ENCODE data around the gene CACNA1C.

The CACNA1C gene

DNA sequence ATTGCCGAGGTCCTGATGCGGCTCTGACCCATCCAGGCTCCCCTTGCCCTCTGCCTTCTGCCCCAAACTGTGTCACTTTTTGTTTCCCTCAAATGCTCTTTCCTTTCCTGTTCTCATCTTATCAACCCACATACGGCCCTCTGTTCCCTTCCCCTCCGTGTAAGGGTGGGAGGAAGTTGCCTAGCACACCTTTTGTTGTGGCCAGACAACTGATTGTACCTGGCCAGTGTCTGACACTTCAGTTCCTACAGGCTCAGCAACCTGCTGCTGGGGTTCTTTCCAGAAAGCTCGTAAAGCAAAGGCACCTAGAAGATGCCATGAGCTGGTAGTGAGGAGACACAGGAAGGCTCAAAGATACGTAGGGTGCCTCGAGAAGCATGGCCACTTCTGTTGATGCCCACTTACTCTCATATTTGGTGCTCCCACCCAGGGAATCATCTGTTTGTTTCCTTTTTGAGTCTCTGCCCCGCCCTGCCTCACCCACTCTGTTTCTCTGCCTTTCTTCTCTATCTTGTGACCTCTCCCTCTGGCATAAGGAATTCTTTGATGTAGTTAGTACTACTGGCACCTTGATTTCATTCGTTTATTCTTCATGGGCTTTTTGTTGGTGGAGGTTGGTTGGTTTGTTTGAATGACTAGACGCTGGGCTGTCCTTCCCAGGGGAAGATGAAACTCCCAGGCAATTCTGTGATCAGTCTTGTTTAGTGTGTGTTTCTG lies 589.5 kb downstream of the CACNA1C start:
- no peak for DNase-seq

DNA sequence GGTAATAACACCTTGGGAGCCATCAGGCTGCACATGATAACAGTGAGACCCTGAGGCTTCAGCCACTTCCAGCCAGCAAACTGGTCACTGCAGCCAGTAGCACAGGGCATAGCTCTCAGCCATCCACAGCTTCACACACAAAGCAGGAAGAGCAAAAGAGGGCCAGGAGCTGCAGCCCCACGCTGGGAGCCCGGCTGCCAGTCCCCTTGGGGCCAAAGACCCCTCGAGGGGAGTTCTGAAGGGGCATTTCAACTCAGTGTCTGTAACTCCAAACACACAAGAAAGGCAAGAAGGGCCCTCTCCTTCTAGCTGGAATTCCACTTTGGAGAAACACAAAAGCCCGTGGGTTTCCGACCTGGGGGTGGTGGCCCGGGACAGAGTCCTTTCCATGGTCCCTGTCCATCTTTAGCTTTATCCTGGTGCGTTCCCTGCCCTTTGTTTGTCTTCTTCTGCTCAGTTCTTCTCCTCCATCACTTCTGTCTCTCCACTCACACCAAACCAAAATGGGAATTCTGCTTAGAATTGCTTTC lies 590.2 kb downstream of the CACNA1C start:
- DNase-seq = no peak

DNA sequence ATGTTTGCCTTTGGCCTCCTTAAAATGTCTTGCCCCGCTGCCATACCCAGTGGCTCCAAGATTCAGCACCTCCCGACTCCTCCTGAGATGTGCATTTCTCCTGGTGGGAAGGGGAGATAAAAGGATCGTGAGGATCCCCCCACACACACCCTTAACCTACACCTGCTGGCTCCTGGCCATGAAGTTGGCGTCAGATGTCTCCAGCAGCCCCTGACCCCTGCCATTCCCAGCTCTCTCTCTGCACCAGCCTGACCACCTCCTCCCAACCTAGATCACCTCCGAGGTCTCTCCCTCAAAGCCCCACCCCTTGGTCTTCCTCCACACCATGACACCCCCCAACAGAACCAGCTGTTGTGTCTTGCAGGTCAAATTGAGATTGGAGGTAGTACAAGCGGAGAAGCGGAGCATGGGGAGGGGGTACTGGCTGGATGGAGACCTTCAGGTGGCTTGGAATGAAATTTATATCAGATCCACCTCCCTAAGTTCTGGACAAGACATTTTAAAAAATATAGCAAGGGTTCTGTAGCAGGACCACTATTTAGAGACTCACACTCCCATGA lies 590.9 kb downstream of the CACNA1C start:
- no peak for DNase-seq

DNA sequence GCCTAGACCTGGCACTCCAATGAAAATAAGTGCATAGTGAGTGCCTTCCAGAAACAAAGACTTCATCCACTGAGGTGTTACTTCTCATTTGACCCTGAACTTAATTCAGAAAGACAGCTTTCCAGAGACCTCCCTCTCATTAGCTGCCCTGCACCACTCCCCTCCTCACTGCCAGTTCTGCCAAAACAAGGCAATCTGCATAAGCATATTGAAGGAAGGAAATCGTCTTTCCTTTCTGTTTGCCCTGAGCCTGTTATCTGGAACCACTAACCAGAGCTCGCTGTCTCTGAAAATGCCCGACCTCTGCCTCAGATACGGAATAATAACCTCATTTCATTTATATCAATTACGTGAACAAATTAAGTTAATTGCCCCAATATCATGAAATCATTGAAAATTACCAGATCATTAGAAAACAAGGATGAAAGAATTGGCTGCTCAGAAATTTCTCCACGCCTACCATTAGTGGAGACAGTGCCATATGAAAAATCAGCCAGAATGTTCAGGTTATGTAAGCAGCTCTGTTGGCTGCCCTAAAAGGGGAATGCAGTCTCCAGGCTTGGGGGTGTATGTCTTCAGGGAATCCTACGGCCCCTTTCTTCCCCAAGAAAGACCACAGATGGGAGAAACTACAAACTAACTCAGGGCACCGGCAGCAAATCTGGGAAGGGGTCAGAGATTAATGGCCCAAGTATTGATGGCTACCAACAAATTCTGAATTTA lies 592.1 kb downstream of the CACNA1C start:
- no peak for DNase-seq

DNA sequence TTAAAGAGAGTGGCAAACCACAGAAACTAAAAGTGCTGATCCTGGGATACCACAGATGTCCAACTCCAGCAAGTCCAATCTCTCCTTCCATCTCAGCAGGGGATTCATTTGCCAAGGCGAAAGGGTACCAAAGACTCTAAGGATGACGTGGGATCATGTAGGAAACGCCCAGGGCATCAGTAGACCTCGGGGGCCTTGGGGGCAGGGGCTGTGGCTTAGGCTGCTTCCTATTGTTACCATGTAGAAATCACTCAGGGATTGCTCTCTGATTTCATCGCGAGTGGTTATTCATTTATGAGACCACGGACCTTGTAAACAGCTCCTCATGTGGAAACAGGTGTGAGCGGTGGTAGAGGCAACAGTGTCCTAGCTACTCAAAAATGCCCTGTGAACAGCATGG lies 592.7 kb downstream of the CACNA1C start:
- no peak for DNase-seq

DNA sequence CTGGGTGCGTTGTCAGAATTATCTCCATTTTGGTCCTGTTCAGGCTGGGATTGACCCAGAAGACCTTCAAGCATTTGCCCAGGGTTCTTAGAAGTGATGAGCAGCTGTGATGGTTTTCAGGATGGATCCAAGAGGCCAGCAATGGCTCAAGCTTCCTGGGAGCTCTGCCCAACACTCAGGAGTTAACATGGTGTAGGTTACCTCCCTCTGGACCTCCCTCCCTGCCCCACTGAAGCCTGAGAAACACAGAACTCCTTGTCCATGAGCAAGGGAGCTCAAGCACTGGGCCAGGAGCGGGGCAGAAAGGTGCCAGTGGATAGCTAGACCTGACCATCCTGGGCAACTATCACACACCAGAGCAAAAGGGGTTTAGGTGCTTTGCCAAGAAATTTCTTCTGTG lies 593.6 kb downstream of the CACNA1C start:
- DNase-seq = no peak

DNA sequence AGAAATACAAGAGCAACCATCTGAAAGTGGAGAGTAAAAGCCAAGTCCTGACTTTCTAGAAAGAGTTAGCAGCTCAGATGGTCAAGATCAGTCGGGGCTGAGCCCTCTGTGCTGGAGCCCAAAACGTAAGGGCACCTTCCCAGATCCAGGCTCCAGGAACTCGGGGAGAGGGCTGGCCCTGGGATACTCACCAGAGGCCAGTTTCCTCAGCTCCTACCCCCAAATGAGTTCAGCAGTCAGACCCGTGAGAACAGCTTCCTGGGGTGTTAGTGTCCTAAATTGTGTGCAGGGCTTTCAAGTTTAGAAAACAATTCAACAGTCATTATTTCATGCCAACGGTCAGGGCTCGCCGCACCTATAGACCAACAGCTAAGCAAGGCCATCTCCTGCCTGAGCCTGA lies 594.4 kb downstream of the CACNA1C start:
- no peak for DNase-seq

DNA sequence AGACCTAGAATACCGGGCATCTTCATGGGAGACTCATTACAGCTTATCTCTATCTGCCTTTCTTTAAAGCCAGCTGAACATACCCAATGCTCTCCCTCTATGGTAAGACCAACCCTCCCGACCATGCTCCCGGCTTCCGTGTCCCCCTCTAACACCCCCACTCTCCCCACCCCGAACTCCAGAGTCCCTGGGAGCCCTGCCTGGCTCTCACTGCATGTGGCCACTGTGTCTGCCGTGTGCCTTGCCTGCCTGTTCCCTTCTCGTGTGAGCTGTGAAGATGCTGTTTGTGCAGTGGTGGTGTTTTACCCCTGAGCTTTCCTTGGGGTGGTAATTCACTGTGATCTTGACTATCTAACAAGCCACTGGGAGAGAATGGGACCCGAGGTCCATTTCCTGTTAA lies 595.6 kb downstream of the CACNA1C start:
- DNase-seq = no peak

DNA sequence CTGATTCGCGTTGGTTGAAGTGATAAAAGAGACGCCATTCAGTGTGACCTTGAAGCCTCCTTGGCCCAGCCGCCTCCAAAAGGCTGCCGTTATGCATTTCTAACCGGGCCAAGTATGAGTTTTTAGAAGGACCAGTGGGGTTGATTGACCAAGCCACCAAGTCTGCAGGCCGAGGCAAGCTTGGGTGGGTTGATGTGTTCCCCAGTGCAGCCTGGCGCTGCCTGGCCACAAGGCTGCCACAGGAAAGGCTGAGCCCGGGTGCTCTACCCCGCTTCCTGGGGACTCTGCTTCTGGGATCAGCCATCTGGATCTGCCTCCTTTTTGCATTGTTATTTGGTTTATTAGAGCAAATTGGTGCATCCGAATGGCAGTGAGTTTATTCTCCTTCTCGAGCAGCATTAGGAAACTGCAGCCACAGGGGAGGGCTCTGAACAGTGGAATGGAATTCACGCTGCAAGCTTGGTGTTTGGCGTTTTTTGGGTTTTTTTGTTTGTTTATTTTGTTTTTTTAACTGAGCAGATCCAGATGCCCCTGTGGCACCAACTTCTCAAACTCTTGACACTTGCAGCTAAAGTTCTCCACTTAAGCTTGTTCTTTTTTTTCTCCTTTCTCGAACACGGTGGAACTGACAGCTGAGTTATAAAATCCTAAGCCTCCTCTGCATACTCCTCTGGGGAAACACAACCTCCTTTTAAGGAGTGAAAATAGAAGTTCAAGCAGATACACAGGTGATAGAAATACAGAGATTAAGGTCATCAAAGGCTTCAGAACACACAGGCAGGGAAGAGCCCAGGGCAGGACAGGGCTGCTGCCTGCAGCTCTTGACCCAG lies 596.6 kb downstream of the CACNA1C start:
- no peak for DNase-seq

DNA sequence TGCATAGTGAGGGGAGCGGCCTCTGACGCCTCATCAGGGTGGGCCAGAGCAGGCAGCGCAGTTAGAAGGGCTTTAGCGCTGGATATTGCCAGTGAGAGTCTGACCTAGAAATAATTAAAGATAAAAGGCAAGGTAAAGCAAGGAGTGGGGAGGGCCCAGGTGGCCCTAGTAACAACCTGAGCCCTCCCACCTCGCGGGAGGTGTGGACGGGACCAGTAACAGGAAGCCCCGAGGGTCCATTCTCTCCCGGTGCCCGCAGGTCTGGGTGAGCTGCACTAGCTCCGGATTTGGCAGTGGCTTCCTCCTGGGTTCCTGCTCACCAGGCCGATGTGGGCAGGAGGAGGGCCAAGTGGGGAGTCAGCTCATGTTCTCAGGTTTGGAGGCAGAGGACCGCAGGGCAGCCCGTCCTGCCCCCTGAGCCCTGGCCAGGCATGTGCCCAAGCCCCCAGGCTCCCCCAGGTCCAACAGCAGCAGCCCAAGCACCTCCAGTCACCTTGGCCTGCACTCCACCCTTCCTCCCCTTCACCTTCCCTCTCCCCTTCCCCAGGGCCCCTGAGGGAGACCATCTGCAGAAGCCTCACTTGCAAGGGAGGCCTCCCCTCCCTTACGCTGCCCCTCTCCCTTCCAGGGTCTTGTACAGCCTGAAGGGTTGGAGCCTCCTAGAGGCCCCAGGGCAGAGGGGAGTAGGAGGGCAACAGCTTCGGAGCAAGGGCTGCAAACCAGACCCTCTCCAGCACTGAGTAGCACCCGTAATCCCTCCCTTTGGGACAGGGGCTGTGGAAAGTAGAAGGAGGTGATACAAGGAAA lies 597.7 kb downstream of the CACNA1C start:
- DNase-seq = no peak

DNA sequence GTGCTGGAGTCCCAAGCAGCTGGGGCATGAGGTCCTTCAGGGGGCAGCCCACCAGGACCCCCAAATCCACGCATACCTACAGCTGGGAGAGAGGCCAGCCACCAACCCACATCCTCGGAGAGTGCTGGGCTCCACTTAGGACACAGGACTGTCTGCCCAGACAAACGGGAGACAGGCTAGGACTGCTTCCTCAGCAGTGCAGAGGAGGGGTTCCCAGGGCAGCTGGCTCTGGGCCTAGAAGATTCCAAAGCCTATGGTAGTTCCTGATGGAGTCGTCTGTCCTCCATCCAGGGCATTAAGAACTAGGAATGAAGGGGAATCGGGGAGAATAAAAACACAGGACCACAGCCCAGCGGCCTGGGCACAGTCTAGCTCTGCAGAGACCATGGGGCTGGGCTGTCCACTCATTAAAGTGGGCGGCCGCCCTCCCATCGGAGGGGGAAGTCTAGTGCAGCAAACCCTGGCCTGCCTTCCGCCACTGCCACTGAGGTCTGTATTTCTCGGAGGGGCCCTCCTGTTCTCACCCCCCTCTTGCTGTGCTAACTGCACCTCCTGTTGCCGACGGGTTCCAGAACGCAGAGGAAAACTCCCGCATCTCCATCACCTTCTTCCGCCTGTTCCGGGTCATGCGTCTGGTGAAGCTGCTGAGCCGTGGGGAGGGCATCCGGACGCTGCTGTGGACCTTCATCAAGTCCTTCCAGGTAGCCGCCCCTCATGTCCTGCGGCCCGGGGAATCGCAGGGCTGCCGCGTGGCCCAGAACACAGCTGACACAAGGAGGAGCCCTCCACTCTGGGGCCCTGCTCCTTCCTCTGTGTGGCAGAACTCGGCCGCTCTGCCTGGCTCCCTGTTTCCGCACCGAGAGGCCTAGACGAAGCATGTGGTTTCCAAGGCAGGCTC lies 598.5 kb downstream of the CACNA1C start:
- no peak for DNase-seq

DNA sequence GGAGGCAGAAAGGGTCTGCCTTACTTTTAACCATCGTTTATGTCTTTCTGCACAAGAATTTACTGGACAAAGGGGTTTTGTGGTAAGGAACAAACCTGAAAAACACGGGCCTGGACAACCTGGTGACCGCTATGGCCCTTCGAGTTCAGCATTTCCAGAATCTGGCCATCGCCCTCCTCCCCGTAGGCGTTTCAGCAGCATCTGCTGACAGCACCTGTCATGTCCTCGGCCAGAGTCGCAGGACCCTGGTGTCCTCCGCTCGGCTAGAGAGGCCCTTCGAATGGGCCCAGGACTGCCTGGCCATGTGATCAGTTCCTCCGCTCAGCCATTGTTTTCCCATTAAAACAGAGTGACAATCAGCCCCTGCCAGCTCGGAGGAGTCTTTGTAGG lies 599.2 kb downstream of the CACNA1C start:
- no peak for DNase-seq

DNA sequence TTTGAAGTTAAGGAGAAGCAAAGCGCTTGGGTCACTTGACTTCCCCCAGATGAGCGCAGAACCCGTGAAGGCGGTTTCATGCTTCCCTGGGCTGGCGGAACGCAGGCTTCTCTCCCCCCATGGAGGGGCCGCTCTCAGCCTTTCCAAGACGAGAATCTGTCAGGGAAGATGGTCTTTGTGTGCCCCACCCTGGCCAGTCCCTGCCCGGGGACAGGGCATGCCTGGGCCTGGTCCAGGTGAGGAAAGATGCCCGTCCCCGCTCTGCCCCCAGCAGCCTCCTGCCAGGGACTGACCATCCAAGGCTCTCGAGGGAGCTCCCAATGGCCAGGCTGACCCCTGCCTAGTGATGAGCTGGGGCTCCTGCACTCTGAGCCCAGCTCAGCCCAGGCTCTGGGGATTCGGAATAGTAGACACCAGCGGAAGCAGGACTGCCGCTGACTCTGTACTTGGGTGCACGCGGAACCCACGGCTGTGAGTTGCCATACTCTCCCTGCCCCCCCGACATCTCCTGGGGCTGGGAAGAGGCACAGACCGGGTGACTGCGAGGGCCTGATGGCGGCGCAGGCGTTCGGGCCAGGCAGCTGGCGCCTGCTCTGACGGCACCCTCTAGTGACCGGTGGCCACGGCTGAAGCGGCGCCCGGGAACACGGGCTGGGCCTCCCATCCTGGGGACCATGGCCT lies 599.8 kb downstream of the CACNA1C start:
- DNase-seq = no peak

DNA sequence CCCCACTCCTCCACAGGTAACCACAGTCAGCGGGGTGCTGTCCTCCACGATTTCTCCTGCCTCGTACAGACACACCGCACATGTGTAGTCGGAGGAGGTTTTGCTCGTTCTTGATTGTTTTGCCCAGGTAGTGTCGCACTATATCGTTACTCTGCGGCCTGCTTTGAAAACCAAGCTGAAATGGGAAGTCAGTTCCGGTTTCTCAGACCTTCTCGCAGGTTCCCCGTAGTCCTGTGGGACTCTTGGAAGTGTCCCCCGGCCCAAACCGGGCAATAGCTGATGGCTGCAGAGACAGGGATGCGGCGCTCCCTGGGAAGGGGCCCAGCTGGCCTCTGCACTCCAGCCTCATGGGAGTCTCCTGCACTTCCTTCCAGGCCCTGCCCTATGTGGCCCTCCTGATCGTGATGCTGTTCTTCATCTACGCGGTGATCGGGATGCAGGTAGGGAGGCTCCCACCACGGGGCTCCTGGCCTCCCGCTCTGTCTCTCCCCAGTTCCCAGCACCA lies 600.7 kb downstream of the CACNA1C start:
- no peak for DNase-seq

DNA sequence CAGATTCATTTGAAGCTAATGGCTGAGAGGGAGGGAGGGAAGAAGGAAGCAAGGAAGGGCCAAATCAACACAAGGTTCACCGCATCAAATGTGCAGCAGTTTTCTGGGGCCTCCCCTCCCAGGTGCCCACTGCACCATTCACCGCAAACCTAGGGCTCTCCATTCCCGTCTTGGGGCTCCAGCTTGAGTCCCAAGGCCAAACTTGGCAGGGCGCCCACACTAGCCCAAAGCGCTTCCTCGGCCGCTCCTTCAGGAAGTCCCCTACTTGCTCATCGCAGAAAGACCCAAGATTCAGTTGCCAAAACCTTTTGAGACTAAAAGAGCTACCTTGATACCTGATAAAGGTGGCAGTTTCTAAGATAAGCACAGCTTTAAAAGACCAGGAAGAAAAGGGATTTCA lies 601.5 kb downstream of the CACNA1C start:
- DNase-seq = no peak

DNA sequence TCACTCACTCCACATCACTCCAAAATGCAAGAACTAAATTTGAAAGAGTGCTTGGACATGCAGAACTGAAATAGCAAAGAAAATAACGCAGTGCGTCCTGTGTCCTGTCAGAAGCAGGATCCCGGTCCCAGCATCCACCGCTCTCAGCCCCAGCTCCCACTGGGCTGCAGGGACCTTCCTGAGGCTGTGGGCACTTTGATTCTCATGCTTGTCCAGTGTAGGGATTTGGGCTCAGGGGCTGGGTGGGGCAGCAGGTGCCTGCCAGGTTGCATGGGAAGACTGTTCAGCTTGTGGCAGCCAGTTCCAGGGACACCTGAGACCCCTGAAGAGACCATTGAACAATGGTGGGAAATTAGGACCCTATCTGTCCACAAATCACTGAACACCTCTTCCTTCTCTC lies 602.0 kb downstream of the CACNA1C start:
- DNase-seq = no peak

DNA sequence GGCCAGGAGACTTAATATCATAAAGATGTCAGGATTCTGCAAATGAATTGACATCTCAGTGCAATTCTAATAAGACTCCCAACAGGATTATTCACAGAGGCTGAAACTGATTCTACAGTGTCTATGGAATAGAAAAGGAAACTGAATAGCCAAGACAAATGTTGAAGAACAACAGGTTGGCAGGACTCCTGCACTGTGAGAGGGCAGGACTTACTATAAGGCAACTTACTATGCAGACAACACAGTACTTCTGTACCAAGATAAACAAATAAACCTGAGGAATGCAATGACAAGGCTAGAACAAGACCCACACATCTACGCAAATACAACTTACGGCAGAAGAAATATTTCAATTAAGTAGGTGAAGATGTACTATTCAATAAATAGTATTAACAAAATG lies 609.7 kb downstream of the CACNA1C start:
- no peak for DNase-seq

DNA sequence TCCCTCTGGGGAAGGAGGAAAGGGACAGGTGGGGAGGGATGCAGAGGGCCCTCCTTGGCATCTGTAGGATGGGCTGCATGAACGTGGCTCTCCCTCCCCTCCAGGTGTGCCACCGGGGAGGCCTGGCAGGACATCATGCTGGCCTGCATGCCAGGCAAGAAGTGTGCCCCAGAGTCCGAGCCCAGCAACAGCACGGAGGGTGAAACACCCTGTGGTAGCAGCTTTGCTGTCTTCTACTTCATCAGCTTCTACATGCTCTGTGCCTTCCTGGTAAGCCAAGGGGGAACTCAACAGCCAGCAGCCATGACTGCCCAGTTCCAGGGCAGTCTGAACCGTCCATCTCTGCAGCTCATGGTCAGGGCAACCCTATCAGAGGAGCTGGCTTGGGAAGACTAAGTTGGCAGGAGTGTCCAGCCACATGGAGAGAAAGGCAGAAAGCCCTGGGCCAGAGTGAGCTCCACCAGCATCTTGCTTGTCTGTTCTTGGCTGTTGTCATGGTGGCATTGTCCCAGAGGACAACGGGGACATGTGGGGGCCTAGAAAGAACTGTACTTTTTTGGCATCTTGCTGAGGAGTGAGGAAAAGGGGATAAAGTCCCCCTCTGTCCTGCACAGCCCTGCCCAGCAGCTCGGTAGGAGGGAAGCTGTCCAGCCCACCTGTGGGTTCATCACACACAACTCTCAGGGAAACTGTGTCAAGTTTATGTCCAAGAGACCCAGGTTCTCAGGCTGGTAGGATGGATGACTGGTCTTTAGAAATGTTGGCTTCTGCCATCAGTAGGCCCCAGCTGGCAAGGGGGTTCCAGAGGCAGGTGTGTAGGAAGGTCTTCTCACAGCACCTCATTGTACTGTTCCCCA lies 612.2 kb downstream of the CACNA1C start:
- DNase-seq = no peak

DNA sequence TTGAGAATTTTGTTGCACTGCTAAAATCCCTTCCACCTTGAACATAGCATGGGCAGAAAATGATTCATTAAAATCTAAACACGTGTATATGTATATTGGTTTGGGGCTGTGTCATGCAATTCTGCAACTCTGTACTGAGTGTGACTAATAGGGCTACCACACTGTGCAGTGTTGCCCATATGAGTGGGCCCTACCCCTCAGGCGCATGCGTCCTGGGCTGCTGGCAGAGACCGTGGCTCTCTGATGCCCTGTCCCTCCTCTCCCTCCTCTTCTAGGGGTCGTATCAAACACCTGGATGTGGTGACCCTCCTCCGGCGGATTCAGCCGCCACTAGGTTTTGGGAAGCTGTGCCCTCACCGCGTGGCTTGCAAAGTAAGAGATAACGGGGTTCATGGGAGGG lies 613.6 kb downstream of the CACNA1C start:
- DNase-seq = no peak

DNA sequence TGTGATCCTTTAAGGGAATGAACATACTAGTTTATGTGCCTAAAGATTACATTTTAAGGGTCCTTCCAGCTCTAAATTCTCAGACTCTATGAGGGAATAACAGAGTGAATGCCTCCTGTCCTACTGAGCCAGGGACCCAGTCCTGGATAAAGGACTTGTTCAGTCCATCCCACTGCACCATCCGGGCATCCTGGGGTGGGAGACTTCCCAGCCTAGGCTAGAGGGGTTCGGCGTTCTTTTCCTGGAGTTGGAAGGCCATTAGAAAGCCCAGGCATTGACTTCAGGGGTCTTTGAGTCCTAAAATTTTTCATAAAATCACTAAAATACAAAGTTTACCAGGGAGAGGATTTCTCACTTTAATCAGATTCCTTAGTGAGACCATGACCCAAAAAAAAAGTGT lies 614.1 kb downstream of the CACNA1C start:
- no peak for DNase-seq
